NCI-H526 treated with DMSO at 0.1 percent for 48 hours (cell line): ENCODE data around the gene TIAM1.
A peak's percentile ranks its signal among the peaks of the same experiment; 100 is the strongest.

ENCODE experiments used
- DNase-seq: peaks from one replicate; lab custom pipeline; 2025; lab: John Stamatoyannopoulos, UW

TIAM1 gene

GRCh38 chr21:31343680-31344480 lies at the start of gene TIAM1:
TIAM1 (minus strand) TSS chr21:31344261; CDS start chr21:31266972, 77,289 bp downstream.
- peak; percentile 16 for DNase-seq

GRCh38 chr21:31387560-31388186 lies 43.6 kb upstream of the TIAM1 start:
- no peak for DNase-seq

GRCh38 chr21:31386006-31386405 lies 41.9 kb upstream of the TIAM1 start:
- DNase-seq = no peak

GRCh38 chr21:31383770-31384169 lies 39.7 kb upstream of the TIAM1 start:
- DNase-seq = peak; percentile 4

- DNase-seq = no peak
Measured at GRCh38 chr21:31382060-31382459, 38.0 kb upstream of the TIAM1 start.

GRCh38 chr21:31376301-31376700 lies 32.2 kb upstream of the TIAM1 start:
- no peak for DNase-seq

GRCh38 chr21:31374395-31374794 lies 30.3 kb upstream of the TIAM1 start:
- DNase-seq = no peak

GRCh38 chr21:31372471-31372765 lies 28.4 kb upstream of the TIAM1 start:
- DNase-seq = no peak

GRCh38 chr21:31371715-31372470 lies 27.8 kb upstream of the TIAM1 start:
- no peak for DNase-seq

GRCh38 chr21:31370893-31371544 lies 27.0 kb upstream of the TIAM1 start:
- DNase-seq = no peak

GRCh38 chr21:31370281-31370892 lies 26.3 kb upstream of the TIAM1 start:
- no peak for DNase-seq

GRCh38 chr21:31368361-31368760 lies 24.3 kb upstream of the TIAM1 start:
- no peak for DNase-seq

GRCh38 chr21:31367801-31368200 lies 23.7 kb upstream of the TIAM1 start:
- DNase-seq = no peak

- no peak for DNase-seq
Measured at GRCh38 chr21:31366825-31367224, 22.8 kb upstream of the TIAM1 start.

GRCh38 chr21:31364253-31364945 lies 20.3 kb upstream of the TIAM1 start:
- DNase-seq = no peak

GRCh38 chr21:31363720-31364119 lies 19.7 kb upstream of the TIAM1 start:
- no peak for DNase-seq

GRCh38 chr21:31360717-31361116 lies 16.7 kb upstream of the TIAM1 start:
- DNase-seq = no peak

- DNase-seq = no peak
Measured at GRCh38 chr21:31358158-31358557, 14.1 kb upstream of the TIAM1 start.

- DNase-seq = no peak
Measured at GRCh38 chr21:31356440-31356839, 12.4 kb upstream of the TIAM1 start.

- DNase-seq = no peak
Measured at GRCh38 chr21:31354604-31355443, 10.8 kb upstream of the TIAM1 start.

- DNase-seq = no peak
Measured at GRCh38 chr21:31354122-31354521, 10.1 kb upstream of the TIAM1 start.
